Measurements from ENCODE around the gene CERCAM.

- TF ChIP-seq CTCF (IDR thresholded peaks at IDR 0.05; ENCODE audit: low read depth, low read length, missing input control): no peak
- TF ChIP-seq SP1 (IDR thresholded peaks at IDR 0.05): no peak
- TF ChIP-seq HNF4G (IDR thresholded peaks at IDR 0.05): no peak
- no peak for TF ChIP-seq MAX (IDR thresholded peaks at IDR 0.05)
- TF ChIP-seq GABPA (IDR thresholded peaks at IDR 0.05 in 1 of 2, conservative IDR thresholded peaks at IDR 0.05 in 1 of 2): no peak
- no peak for TF ChIP-seq YY1 (IDR thresholded peaks at IDR 0.05)
- no peak for TF ChIP-seq REST (IDR thresholded peaks at IDR 0.05)
- TF ChIP-seq ZBTB33 (IDR thresholded peaks at IDR 0.05): no peak
- no peak for TF ChIP-seq RAD21 (IDR thresholded peaks at IDR 0.05)
These were observed 13.7 kb upstream of the CERCAM start for GRCh38 chr9:128406848-128407391.

All from liver (tissue), 3 donors.